Measurements from ENCODE around the gene C3orf85.
"Not testable (repeated sequence)": the region's sequence is repeated elsewhere in the genome, so short reads cannot be mapped to it uniquely, and the experiment has no call there.

Gene C3orf85

GRCh38 chr3:109125902-109126301 is 10.6 kb upstream of the C3orf85 start:
- no peak overlapping the region for H3K27ac ChIP-seq (ENCODE audit: insufficient read depth in 1 of 2, low read depth in 1 of 2, low read length in 2 of 2, poor library complexity in 1 of 2, severe bottlenecking in 2 of 2)
- DNase-seq = no peak
- H3K27me3 ChIP-seq (replicated peaks in 2 of 5; ENCODE audit: control insufficient read depth in 4 of 5, insufficient read depth in 5 of 5, low read length in 4 of 5) = no peaks in the 10 kb centered on the region
- no peaks in the 10 kb centered on the region for H3K36me3 ChIP-seq (ENCODE audit: control insufficient read depth in 4 of 4, insufficient read depth in 4 of 4, low read length in 3 of 4)
- ChIA-PET POLR2A (no interaction called here), CTCF (no interaction called here)
- no peak overlapping the region for H3K4me3 ChIP-seq (ENCODE audit: control insufficient read depth in 1 of 7, extremely low read depth in 1 of 7, insufficient read depth in 4 of 7, low read depth in 2 of 7, low read length in 6 of 7)
- H3K9me3 ChIP-seq (ENCODE audit: control extremely low read depth in 1 of 5, control insufficient read depth in 4 of 5, insufficient read depth in 2 of 5, low read depth in 1 of 5, low read length in 4 of 5) = peaks cover 0 to 4% (median 0%) of the 10 kb centered on the region in 5 experiments
- H3K4me1 ChIP-seq (ENCODE audit: control extremely low read depth in 1 of 4, control insufficient read depth in 4 of 4, insufficient read depth in 4 of 4, low read length in 3 of 4) = no peaks in the 10 kb centered on the region

GRCh38 chr3:109127553-109127952 is 9.0 kb upstream of the C3orf85 start:
- no peak overlapping the region for H3K27ac ChIP-seq (ENCODE audit: insufficient read depth in 1 of 2, low read depth in 1 of 2, low read length in 2 of 2, poor library complexity in 1 of 2, severe bottlenecking in 2 of 2)
- ChIA-PET CTCF (no interaction called here), POLR2A (no interaction called here)
- peaks cover 0 to 4% (median 1%) of the 10 kb centered on the region in 5 experiments for H3K9me3 ChIP-seq (ENCODE audit: control extremely low read depth in 1 of 5, control insufficient read depth in 4 of 5, insufficient read depth in 2 of 5, low read depth in 1 of 5, low read length in 4 of 5)
- H3K4me3 ChIP-seq (ENCODE audit: control insufficient read depth in 1 of 7, extremely low read depth in 1 of 7, insufficient read depth in 4 of 7, low read depth in 2 of 7, low read length in 6 of 7) = no peak overlapping the region
- no peaks in the 10 kb centered on the region for H3K36me3 ChIP-seq (ENCODE audit: control insufficient read depth in 4 of 4, insufficient read depth in 4 of 4, low read length in 3 of 4)
- DNase-seq = no peak
- no peaks in the 10 kb centered on the region for H3K4me1 ChIP-seq (ENCODE audit: control extremely low read depth in 1 of 4, control insufficient read depth in 4 of 4, insufficient read depth in 4 of 4, low read length in 3 of 4)
- H3K27me3 ChIP-seq (replicated peaks in 2 of 5; ENCODE audit: control insufficient read depth in 4 of 5, insufficient read depth in 5 of 5, low read length in 4 of 5) = no peaks in the 10 kb centered on the region
- WGBS (ENCODE audit: insufficient coverage) = 100% methylated on average over 1 of the region's 2 CpGs

GRCh38 chr3:109131276-109131675 is 5.2 kb upstream of the C3orf85 start:
- no peaks in the 10 kb centered on the region for H3K4me1 ChIP-seq (ENCODE audit: control extremely low read depth in 1 of 4, control insufficient read depth in 4 of 4, insufficient read depth in 4 of 4, low read length in 3 of 4)
- CTCF ChIA-PET = no interaction called here
- H3K4me3 ChIP-seq (ENCODE audit: control insufficient read depth in 1 of 7, extremely low read depth in 1 of 7, insufficient read depth in 4 of 7, low read depth in 2 of 7, low read length in 6 of 7) = no peak overlapping the region
- H3K9me3 ChIP-seq (ENCODE audit: control extremely low read depth in 1 of 5, control insufficient read depth in 4 of 5, insufficient read depth in 2 of 5, low read depth in 1 of 5, low read length in 4 of 5) = peaks cover 0 to 4% (median 1%) of the 10 kb centered on the region in 5 experiments
- no peak for DNase-seq
- POLR2A ChIA-PET = no interaction called here
- H3K27ac ChIP-seq (ENCODE audit: insufficient read depth in 1 of 2, low read depth in 1 of 2, low read length in 2 of 2, poor library complexity in 1 of 2, severe bottlenecking in 2 of 2) = no peak overlapping the region
- H3K27me3 ChIP-seq (replicated peaks in 2 of 5; ENCODE audit: control insufficient read depth in 4 of 5, insufficient read depth in 5 of 5, low read length in 4 of 5) = no peaks in the 10 kb centered on the region
- no CpG with 5 or more reads among the region's 4 CpGs for WGBS (ENCODE audit: insufficient coverage)
- no peaks in the 10 kb centered on the region for H3K36me3 ChIP-seq (ENCODE audit: control insufficient read depth in 4 of 4, insufficient read depth in 4 of 4, low read length in 3 of 4)

GRCh38 chr3:109132801-109133473 is 3.6 kb upstream of the C3orf85 start:
- POLR2A ChIA-PET = no interaction called here
- Histone ChIP-seq H3K4me1 (ENCODE audit: control extremely low read depth in 1 of 4, control insufficient read depth in 4 of 4, insufficient read depth in 4 of 4, low read length in 3 of 4) (no peaks in the 10 kb centered on the region), H3K27me3 (replicated peaks in 2 of 5; ENCODE audit: control insufficient read depth in 4 of 5, insufficient read depth in 5 of 5, low read length in 4 of 5) (no peaks in the 10 kb centered on the region), H3K27ac (ENCODE audit: insufficient read depth in 1 of 2, low read depth in 1 of 2, low read length in 2 of 2, poor library complexity in 1 of 2, severe bottlenecking in 2 of 2) (no peak overlapping the region), H3K36me3 (ENCODE audit: control insufficient read depth in 4 of 4, insufficient read depth in 4 of 4, low read length in 3 of 4) (no peaks in the 10 kb centered on the region), H3K4me3 (ENCODE audit: control insufficient read depth in 1 of 7, extremely low read depth in 1 of 7, insufficient read depth in 4 of 7, low read depth in 2 of 7, low read length in 6 of 7) (no peak overlapping the region), H3K9me3 (ENCODE audit: control extremely low read depth in 1 of 5, control insufficient read depth in 4 of 5, insufficient read depth in 2 of 5, low read depth in 1 of 5, low read length in 4 of 5) (peaks cover 0 to 4% (median 1%) of the 10 kb centered on the region in 5 experiments)
- peak in 1 of 3 donors; percentile 2 for DNase-seq
- CTCF ChIA-PET = no interaction called here
- 100% methylated on average over 1 of the region's 5 CpGs for WGBS (ENCODE audit: insufficient coverage)

- H3K27me3 ChIP-seq (replicated peaks in 2 of 5; ENCODE audit: control insufficient read depth in 4 of 5, insufficient read depth in 5 of 5, low read length in 4 of 5); H3K36me3 ChIP-seq (ENCODE audit: control insufficient read depth in 4 of 4, insufficient read depth in 4 of 4, low read length in 3 of 4); CTCF ChIA-PET; DNase-seq; H3K9me3 ChIP-seq (ENCODE audit: control extremely low read depth in 1 of 5, control insufficient read depth in 4 of 5, insufficient read depth in 2 of 5, low read depth in 1 of 5, low read length in 4 of 5); H3K4me1 ChIP-seq (ENCODE audit: control extremely low read depth in 1 of 4, control insufficient read depth in 4 of 4, insufficient read depth in 4 of 4, low read length in 3 of 4); H3K4me3 ChIP-seq (ENCODE audit: control insufficient read depth in 1 of 7, extremely low read depth in 1 of 7, insufficient read depth in 4 of 7, low read depth in 2 of 7, low read length in 6 of 7); H3K27ac ChIP-seq (ENCODE audit: insufficient read depth in 1 of 2, low read depth in 1 of 2, low read length in 2 of 2, poor library complexity in 1 of 2, severe bottlenecking in 2 of 2); POLR2A ChIA-PET: not testable (repeated sequence)
- WGBS (ENCODE audit: insufficient coverage) = 100% methylated on average over 4 of the region's 5 CpGs
Observed at GRCh38 chr3:109133474-109133816, 3.1 kb upstream of the C3orf85 start.

GRCh38 chr3:109137761-109138160 is 1.2 kb downstream of the C3orf85 start:
- CTCF ChIA-PET = interaction anchor here (0.5 kb wide), 1 partner anchor 141 kb away, joined by 3 read pairs; no protein-coding TSS in a partner anchor
- no peaks in the 10 kb centered on the region for H3K27me3 ChIP-seq (replicated peaks in 2 of 5; ENCODE audit: control insufficient read depth in 4 of 5, insufficient read depth in 5 of 5, low read length in 4 of 5)
- no peaks in the 10 kb centered on the region for H3K4me1 ChIP-seq (ENCODE audit: control extremely low read depth in 1 of 4, control insufficient read depth in 4 of 4, insufficient read depth in 4 of 4, low read length in 3 of 4)
- POLR2A ChIA-PET = no interaction called here
- no peaks in the 10 kb centered on the region for H3K36me3 ChIP-seq (ENCODE audit: control insufficient read depth in 4 of 4, insufficient read depth in 4 of 4, low read length in 3 of 4)
- H3K9me3 ChIP-seq (ENCODE audit: control extremely low read depth in 1 of 5, control insufficient read depth in 4 of 5, insufficient read depth in 2 of 5, low read depth in 1 of 5, low read length in 4 of 5) = no peaks in the 10 kb centered on the region
- H3K4me3 ChIP-seq (ENCODE audit: control insufficient read depth in 1 of 7, extremely low read depth in 1 of 7, insufficient read depth in 4 of 7, low read depth in 2 of 7, low read length in 6 of 7) = no peak overlapping the region
- WGBS (ENCODE audit: insufficient coverage) = 93% methylated on average over 2 of the region's 2 CpGs
- DNase-seq = no peak
- no peak overlapping the region for H3K27ac ChIP-seq (ENCODE audit: insufficient read depth in 1 of 2, low read depth in 1 of 2, low read length in 2 of 2, poor library complexity in 1 of 2, severe bottlenecking in 2 of 2)

- no peaks in the 10 kb centered on the region for H3K9me3 ChIP-seq (ENCODE audit: control extremely low read depth in 1 of 5, control insufficient read depth in 4 of 5, insufficient read depth in 2 of 5, low read depth in 1 of 5, low read length in 4 of 5)
- no peaks in the 10 kb centered on the region for H3K4me1 ChIP-seq (ENCODE audit: control extremely low read depth in 1 of 4, control insufficient read depth in 4 of 4, insufficient read depth in 4 of 4, low read length in 3 of 4)
- H3K27me3 ChIP-seq (replicated peaks in 2 of 5; ENCODE audit: control insufficient read depth in 4 of 5, insufficient read depth in 5 of 5, low read length in 4 of 5) = no peaks in the 10 kb centered on the region
- ChIA-PET CTCF (no interaction called here), POLR2A (no interaction called here)
- H3K4me3 ChIP-seq (ENCODE audit: control insufficient read depth in 1 of 7, extremely low read depth in 1 of 7, insufficient read depth in 4 of 7, low read depth in 2 of 7, low read length in 6 of 7) = no peak overlapping the region
- no peak overlapping the region for H3K27ac ChIP-seq (ENCODE audit: insufficient read depth in 1 of 2, low read depth in 1 of 2, low read length in 2 of 2, poor library complexity in 1 of 2, severe bottlenecking in 2 of 2)
- no peak for DNase-seq
- H3K36me3 ChIP-seq (ENCODE audit: control insufficient read depth in 4 of 4, insufficient read depth in 4 of 4, low read length in 3 of 4) = no peaks in the 10 kb centered on the region
- WGBS (ENCODE audit: insufficient coverage) = 97% methylated on average over 4 of the region's 4 CpGs
Observed at GRCh38 chr3:109140318-109140717, 3.8 kb downstream of the C3orf85 start.
